ENCODE data around the gene COX20. TPM values are rescaled to one million over a fixed set of nuclear protein-coding genes. Genes with fewer than 3 reads are reported as not detected.
A peak's percentile ranks its signal among the peaks of the same experiment; 100 is the strongest.

Gene COX20
- total and polyA plus RNA-seq, 2 of the 13 experiments (the other 11 are each of a cell fraction or from before 2014, with no cell fraction given), result 34.4 to 95.8 TPM

DNA sequence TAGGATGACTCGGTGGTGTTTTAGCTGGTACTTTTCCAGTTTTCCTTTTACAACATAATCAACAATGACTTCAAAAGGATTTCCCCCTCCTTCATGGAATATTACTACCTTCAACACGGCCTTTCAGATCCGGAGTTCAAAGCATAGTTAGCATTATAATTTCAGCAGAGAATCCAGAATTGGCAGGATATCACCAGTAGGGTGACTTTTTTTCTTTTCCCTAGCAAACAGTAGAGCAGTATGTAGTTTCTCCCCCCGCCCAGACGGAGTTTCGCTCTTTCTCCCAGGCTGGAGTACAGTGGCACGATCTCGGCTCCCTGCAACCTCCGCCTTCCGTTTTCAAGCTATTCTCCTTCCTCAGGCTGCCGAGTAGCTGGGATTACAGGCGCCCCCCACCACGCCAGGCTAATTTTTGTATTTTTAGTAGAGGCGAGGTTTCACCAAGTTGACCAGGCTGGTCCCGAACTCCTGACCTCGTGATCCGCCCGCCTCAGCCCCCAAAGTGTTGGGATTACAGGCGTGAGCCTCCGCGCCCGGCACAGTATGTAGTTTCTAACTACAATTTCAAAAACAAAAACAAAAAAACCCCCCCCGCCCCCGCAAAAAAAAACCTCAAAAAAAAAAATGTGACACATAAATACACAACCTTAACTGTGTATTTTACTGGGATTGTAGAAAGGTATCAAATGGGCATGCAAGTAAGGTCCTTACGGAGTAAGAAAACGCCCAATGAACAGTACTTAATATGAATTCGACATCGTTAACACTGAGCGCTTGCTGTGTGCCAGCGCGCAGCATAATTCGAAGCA lies 1.5 kb upstream of the COX20 start (continued):
- TF ChIP-seq, protein P1, sequence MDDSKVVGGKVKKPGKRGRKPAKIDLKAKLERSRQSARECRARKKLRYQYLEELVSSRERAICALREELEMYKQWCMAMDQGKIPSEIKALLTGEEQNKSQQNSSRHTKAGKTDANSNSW (CRISPR knock-in tag; IDR thresholded peaks at IDR 0.05; ENCODE audit: borderline replicate concordance), result no peak
- TF ChIP-seq ZFP1 (CRISPR knock-in tag; IDR thresholded peaks at IDR 0.05), result no peak
- TF ChIP-seq CHD4 (IDR thresholded peaks at IDR 0.05; ENCODE audit: borderline replicate concordance, low read length), result peak; percentile 77; the same call in 1 of the 2 replicates
- no peak for TF ChIP-seq HCFC1 (IDR thresholded peaks at IDR 0.05; ENCODE audit: low read depth, low read length)
- TF ChIP-seq RNF2 (conservative IDR thresholded peaks at IDR 0.05; ENCODE audit: low read depth), result no peak
- no peak for TF ChIP-seq KAT2B (IDR thresholded peaks at IDR 0.05; ENCODE audit: borderline replicate concordance, low read depth, low read length)
- TF ChIP-seq TBX2 (CRISPR knock-in tag; IDR thresholded peaks at IDR 0.05; ENCODE audit: borderline replicate concordance), result no peak
- TF ChIP-seq KDM1A (CRISPR knock-in tag; IDR thresholded peaks at IDR 0.05), result no peak
- no peak for TF ChIP-seq EHMT2 (IDR thresholded peaks at IDR 0.05; ENCODE audit: borderline replicate concordance, low read depth, low read length)
- TF ChIP-seq FOXJ3 (CRISPR knock-in tag; IDR thresholded peaks at IDR 0.05; ENCODE audit: borderline replicate concordance), result peak; percentile 78; the same call in 1 of the 2 replicates
- TF ChIP-seq, protein P2, sequence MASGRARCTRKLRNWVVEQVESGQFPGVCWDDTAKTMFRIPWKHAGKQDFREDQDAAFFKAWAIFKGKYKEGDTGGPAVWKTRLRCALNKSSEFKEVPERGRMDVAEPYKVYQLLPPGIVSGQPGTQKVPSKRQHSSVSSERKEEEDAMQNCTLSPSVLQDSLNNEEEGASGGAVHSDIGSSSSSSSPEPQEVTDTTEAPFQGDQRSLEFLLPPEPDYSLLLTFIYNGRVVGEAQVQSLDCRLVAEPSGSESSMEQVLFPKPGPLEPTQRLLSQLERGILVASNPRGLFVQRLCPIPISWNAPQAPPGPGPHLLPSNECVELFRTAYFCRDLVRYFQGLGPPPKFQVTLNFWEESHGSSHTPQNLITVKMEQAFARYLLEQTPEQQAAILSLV (CRISPR knock-in tag; IDR thresholded peaks at IDR 0.05; ENCODE audit: borderline replicate concordance), result no peak
- no peak for TF ChIP-seq ZNF354B (CRISPR knock-in tag; IDR thresholded peaks at IDR 0.05)
- peak; percentile 60; the same call in 1 of the 2 replicates for TF ChIP-seq SP5 (CRISPR knock-in tag; IDR thresholded peaks at IDR 0.05; ENCODE audit: borderline replicate concordance, low read depth)
- TF ChIP-seq ZNF577 (CRISPR knock-in tag; IDR thresholded peaks at IDR 0.05; ENCODE audit: borderline replicate concordance, low read depth), result no peak
- TF ChIP-seq IRF2 (CRISPR knock-in tag; IDR thresholded peaks at IDR 0.05), result 0 out of 2 replicates have a peak, but pooled peaks have one; percentile 33
- TF ChIP-seq ATF1 (CRISPR knock-in tag; IDR thresholded peaks at IDR 0.05), result peak; percentile 19; the same call in 1 of the 2 replicates
- no peak for TF ChIP-seq SUZ12 (IDR thresholded peaks at IDR 0.05; ENCODE audit: low read depth, low read length)
- no peak for TF ChIP-seq NR1H2 (CRISPR knock-in tag; IDR thresholded peaks at IDR 0.05; ENCODE audit: borderline replicate concordance, low read depth)
- TF ChIP-seq ZFP82 (CRISPR knock-in tag; IDR thresholded peaks at IDR 0.05; ENCODE audit: borderline replicate concordance), result 0 out of 2 replicates have a peak, but pooled peaks have one; percentile 27
- TF ChIP-seq, protein P3, sequence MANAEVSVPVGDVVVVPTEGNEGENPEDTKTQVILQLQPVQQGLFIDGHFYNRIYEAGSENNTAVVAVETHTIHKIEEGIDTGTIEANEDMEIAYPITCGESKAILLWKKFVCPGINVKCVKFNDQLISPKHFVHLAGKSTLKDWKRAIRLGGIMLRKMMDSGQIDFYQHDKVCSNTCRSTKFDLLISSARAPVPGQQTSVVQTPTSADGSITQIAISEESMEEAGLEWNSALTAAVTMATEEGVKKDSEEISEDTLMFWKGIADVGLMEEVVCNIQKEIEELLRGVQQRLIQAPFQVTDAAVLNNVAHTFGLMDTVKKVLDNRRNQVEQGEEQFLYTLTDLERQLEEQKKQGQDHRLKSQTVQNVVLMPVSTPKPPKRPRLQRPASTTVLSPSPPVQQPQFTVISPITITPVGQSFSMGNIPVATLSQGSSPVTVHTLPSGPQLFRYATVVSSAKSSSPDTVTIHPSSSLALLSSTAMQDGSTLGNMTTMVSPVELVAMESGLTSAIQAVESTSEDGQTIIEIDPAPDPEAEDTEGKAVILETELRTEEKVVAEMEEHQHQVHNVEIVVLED (CRISPR knock-in tag; IDR thresholded peaks at IDR 0.05; ENCODE audit: borderline replicate concordance), result no peak
- TF ChIP-seq, protein P4, sequence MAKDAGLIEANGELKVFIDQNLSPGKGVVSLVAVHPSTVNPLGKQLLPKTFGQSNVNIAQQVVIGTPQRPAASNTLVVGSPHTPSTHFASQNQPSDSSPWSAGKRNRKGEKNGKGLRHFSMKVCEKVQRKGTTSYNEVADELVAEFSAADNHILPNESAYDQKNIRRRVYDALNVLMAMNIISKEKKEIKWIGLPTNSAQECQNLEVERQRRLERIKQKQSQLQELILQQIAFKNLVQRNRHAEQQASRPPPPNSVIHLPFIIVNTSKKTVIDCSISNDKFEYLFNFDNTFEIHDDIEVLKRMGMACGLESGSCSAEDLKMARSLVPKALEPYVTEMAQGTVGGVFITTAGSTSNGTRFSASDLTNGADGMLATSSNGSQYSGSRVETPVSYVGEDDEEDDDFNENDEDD (CRISPR knock-in tag; IDR thresholded peaks at IDR 0.05; ENCODE audit: borderline replicate concordance), result no peak; the same call in 1 of the 2 replicates
- TF ChIP-seq RFXANK (CRISPR knock-in tag; IDR thresholded peaks at IDR 0.05), result 0 out of 2 replicates have a peak, but pooled peaks have one; percentile 54
- 0 out of 2 replicates have a peak, but pooled peaks have one; percentile 40 for TF ChIP-seq FIP1L1 (IDR thresholded peaks at IDR 0.05; ENCODE audit: borderline replicate concordance, insufficient read depth, low read depth, low read length)
- TF ChIP-seq, protein P5, sequence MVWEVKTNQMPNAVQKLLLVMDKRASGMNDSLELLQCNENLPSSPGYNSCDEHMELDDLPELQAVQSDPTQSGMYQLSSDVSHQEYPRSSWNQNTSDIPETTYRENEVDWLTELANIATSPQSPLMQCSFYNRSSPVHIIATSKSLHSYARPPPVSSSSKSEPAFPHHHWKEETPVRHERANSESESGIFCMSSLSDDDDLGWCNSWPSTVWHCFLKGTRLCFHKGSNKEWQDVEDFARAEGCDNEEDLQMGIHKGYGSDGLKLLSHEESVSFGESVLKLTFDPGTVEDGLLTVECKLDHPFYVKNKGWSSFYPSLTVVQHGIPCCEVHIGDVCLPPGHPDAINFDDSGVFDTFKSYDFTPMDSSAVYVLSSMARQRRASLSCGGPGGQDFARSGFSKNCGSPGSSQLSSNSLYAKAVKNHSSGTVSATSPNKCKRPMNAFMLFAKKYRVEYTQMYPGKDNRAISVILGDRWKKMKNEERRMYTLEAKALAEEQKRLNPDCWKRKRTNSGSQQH (CRISPR knock-in tag; IDR thresholded peaks at IDR 0.05; ENCODE audit: low read depth), result peak; percentile 8; the same call in 1 of the 2 replicates

Measured in HepG2 (cell line).